Astrocyte (in vitro differentiated cells and primary cell): ENCODE measurements around the gene COG4.

ENCODE experiments used
- CTCF ChIP-seq: IDR thresholded peaks from 2 replicates; pipeline ENCODE4 v1.5.1; 2011; ENCODE audit warnings: low read depth, mild to moderate bottlenecking, inconsistent platforms, low read length, moderate library complexity; ENCODE audit not compliant: insufficient read depth
- EZH2 ChIP-seq: IDR thresholded peaks from 2 replicates; pipeline ENCODE4 v1.6.1; 2012; ENCODE audit warnings: mild to moderate bottlenecking, low read length, inconsistent platforms; ENCODE audit not compliant: insufficient read depth

GRCh38 chr16:70495425-70496182 lies 27.8 kb downstream of the COG4 start:
- no peak for TF ChIP-seq CTCF
- TF ChIP-seq EZH2: no peak
